GM12865 (cell line): ENCODE data around the gene ANO3.

Source experiments
- DNase-seq: peaks from one replicate; pipeline ENCODE4 v3.0.0; 2010; ENCODE audit warnings: low read depth
- H3K4me3 ChIP-seq: 2 replicates; pipeline ENCODE4 v1.5.1; 2011; ENCODE audit warnings: mild to moderate bottlenecking, low read depth, low read length, control low read depth
- TF ChIP-seq, protein P1 (sequence below): IDR thresholded peaks from 2 replicates; pipeline ENCODE4 v1.5.1; 2011; ENCODE audit warnings: low read length, control low read depth, low read depth, inconsistent platforms; ENCODE audit not compliant: insufficient read depth; ENCODE audit errors: missing control alignments

Gene ANO3

GRCh38 chr11:26465274-26465673, 133.3 kb downstream of the ANO3 start:
- DNase-seq, result no peak
- no peak overlapping the region for H3K4me3 ChIP-seq
- TF ChIP-seq, protein P1, sequence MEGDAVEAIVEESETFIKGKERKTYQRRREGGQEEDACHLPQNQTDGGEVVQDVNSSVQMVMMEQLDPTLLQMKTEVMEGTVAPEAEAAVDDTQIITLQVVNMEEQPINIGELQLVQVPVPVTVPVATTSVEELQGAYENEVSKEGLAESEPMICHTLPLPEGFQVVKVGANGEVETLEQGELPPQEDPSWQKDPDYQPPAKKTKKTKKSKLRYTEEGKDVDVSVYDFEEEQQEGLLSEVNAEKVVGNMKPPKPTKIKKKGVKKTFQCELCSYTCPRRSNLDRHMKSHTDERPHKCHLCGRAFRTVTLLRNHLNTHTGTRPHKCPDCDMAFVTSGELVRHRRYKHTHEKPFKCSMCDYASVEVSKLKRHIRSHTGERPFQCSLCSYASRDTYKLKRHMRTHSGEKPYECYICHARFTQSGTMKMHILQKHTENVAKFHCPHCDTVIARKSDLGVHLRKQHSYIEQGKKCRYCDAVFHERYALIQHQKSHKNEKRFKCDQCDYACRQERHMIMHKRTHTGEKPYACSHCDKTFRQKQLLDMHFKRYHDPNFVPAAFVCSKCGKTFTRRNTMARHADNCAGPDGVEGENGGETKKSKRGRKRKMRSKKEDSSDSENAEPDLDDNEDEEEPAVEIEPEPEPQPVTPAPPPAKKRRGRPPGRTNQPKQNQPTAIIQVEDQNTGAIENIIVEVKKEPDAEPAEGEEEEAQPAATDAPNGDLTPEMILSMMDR, result no peak

DNA sequence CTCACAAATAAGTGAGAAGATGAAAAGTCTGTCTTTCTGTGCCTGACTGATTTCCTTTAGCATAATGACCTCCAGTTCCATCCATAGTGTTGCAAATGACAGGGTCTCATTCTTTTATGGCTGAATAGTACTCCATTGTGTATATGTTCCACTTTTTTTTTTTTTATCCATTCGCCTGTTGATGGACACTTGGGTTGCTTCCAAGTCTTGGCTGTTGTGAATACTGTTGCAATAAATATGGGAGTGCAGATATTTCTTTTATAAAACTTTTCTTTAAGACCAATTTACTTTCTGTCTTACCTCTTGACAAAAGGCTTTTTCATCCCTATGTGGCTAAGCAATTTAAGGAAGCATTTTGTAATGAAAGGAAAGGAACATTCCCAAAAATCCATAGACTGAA, 135.6 kb downstream of the ANO3 start:
- no peak overlapping the region for H3K4me3 ChIP-seq
- no peak for DNase-seq
- TF ChIP-seq, protein P1, result no peak

- H3K4me3 ChIP-seq, result no peak overlapping the region
- no peak for DNase-seq
- TF ChIP-seq, protein P1, result no peak
These were observed 139.1 kb downstream of the ANO3 start for GRCh38 chr11:26470992-26471391.

DNA sequence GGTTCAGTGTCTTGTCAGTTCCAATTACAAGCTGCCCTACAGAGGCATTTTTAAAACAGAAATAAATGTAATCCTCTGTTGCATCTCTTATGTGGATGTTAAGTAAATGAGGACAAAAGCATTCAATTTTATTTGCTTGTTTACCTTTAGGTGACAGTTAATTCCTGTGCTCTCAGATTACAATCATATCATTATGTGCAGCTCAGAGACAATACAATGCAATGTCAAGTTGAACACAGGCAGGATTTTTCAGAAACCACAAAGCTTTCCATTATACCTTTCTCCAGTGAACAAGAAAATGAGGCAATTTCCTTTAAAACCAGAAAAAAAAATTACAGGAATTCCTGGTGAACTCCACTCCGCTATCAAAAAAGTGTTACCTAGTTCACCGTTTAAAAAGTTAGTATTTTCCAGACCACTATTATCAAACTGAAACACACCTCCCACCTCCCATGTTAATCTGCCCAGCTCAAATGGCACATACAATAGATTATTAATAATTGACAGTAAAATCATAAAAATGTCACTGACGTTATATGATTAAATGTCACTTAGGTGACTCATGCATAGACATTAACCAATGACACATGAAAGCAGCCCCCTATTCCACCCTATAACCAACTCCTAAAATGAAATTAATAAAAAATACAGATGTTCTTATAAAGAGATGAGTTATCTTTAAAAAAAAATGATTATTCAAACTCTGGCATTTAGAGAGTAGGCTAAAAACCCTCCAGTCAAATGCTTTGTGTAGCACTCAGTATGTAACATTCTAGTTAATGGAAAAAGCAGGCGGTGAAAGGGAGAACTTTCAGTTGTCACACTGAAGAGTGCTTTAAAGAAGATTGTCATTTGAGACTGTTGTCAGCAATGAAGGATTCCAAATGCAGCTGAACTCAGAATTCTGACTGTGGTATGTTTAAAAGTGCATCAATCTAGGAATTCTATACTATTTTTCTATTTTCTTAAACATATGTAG, 141.6 kb downstream of the ANO3 start:
- DNase-seq, result no peak
- TF ChIP-seq, protein P1, result no peak
- H3K4me3 ChIP-seq, result no peak overlapping the region

- TF ChIP-seq, protein P1, result no peak
- H3K4me3 ChIP-seq, result no peak overlapping the region
- no peak for DNase-seq
These were observed 142.5 kb downstream of the ANO3 start for GRCh38 chr11:26474401-26474800.

GRCh38 chr11:26477396-26477795, 145.5 kb downstream of the ANO3 start:
- TF ChIP-seq, protein P1, result no peak
- no peak for DNase-seq
- no peak overlapping the region for H3K4me3 ChIP-seq

GRCh38 chr11:26478710-26479109, 146.8 kb downstream of the ANO3 start:
- DNase-seq, result no peak
- H3K4me3 ChIP-seq, result no peak overlapping the region
- TF ChIP-seq, protein P1, result no peak
